ENCODE data around the gene FAM241A.

The FAM241A gene

DNA sequence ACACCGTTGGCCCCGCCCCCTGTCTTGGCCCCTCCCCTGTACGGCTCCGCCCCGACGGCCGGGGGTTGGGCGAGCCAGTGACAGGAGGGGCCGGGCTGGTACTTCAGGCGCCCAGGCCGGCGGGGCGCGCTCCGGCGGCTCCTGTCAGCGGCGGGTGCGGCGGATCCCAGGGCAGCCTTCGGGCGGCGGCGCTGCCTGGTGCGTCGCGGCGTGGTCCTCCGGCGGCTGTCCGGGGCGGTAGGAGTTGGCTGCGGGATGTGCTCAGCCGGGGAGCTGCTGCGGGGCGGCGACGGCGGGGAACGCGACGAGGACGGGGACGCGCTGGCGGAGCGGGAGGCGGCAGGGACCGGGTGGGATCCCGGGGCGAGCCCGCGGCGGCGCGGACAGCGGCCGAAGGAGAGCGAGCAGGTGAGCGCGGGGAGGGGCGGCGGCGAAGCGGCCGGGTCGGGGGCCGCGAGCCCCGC is at the start of gene FAM241A:
TSS of gene FAM241A (plus strand) at position 129 of the 464 bp plus-strand sequence. CDS start at position 256, 127 bp downstream.
- TF ChIP-seq, protein P1, sequence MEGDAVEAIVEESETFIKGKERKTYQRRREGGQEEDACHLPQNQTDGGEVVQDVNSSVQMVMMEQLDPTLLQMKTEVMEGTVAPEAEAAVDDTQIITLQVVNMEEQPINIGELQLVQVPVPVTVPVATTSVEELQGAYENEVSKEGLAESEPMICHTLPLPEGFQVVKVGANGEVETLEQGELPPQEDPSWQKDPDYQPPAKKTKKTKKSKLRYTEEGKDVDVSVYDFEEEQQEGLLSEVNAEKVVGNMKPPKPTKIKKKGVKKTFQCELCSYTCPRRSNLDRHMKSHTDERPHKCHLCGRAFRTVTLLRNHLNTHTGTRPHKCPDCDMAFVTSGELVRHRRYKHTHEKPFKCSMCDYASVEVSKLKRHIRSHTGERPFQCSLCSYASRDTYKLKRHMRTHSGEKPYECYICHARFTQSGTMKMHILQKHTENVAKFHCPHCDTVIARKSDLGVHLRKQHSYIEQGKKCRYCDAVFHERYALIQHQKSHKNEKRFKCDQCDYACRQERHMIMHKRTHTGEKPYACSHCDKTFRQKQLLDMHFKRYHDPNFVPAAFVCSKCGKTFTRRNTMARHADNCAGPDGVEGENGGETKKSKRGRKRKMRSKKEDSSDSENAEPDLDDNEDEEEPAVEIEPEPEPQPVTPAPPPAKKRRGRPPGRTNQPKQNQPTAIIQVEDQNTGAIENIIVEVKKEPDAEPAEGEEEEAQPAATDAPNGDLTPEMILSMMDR (IDR thresholded peaks at IDR 0.05; ENCODE audit: extremely low read depth, insufficient read depth, missing control alignments) = no peak
- in situ Hi-C loops (cut with MboI; ENCODE audit: low pct_unique_long_range_greater_than_20kb, low sequenced_read_pairs, unreplicated experiment) = no loop called here
- DNase-seq (ENCODE audit: low spot score) = peak; percentile 96

DNA sequence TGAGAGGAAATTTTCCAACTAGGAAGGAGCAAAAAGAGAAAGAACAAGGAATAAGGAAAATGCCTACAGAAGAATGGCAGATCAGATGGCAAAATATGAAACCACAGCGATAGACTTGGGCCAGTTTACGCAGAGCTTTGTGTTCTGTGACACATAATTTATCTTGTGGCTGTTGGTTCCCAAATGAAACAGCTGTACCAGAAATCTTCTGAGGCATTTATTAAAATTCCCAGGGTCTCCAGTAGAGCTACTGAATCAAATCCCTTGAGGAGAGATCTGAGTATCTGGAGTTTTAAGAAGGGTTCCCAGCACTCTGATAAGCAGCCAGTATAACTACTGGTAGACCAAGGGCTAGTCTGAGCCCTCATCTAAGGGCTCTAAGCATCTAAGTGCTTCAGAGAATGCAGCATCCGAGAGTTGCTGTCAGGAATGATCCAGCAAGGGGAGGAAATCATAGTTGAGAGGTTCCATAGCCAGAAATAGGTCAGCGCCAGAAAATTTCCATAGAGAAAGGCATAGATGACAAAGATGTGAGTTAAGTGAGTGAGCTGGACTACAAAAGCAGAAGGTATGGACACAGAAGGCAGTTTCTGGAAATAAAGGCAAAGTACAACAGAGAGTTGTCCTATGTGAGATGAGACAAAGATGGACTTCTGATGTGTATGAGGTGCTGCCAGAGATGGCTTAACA is 46.3 kb upstream of the FAM241A start:
- in situ Hi-C loops (cut with MboI; ENCODE audit: low pct_unique_long_range_greater_than_20kb, low sequenced_read_pairs, unreplicated experiment) = loop anchor here (10.0 kb wide), 1 partner anchor 136 kb away; the partner anchor contains the start of gene AP1AR
- DNase-seq (ENCODE audit: low spot score) = no peak
- TF ChIP-seq, protein P1 (IDR thresholded peaks at IDR 0.05; ENCODE audit: extremely low read depth, insufficient read depth, missing control alignments) = no peak

DNA sequence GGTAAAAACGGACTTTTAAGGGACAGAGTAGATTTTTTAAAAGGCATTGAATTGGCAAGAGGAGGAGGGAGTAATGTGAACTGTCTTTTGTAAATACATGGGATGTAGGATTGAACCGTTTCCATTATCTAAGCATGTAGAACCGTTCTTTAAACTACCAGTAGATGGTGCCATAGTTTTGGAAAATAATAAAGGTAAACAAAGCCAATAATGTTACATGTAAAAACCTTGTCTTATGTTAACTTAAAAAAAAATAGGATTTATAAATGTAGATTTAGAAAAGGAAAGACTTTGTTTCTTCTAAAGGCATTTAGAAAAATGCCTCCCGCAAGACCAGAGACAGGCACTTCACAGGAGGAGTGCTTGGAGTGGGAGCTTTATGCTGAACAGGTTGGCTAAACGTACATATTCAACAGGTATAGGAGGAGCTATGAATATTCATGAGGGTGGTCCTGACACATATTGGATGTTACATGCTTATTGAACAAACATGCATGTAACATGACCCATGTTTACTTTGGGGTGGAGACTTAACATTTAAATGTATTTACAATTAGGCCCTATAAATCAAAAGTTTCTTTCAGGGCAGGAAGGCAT is 45.5 kb upstream of the FAM241A start:
- DNase-seq (ENCODE audit: low spot score) = peak; percentile 46
- TF ChIP-seq, protein P1 (IDR thresholded peaks at IDR 0.05; ENCODE audit: extremely low read depth, insufficient read depth, missing control alignments) = peak; percentile 54
- in situ Hi-C loops (cut with MboI; ENCODE audit: low pct_unique_long_range_greater_than_20kb, low sequenced_read_pairs, unreplicated experiment) = loop anchor here (10.0 kb wide), 2 partner anchors 135 to 425 kb away; partner anchors contain the start of gene AP1AR

DNA sequence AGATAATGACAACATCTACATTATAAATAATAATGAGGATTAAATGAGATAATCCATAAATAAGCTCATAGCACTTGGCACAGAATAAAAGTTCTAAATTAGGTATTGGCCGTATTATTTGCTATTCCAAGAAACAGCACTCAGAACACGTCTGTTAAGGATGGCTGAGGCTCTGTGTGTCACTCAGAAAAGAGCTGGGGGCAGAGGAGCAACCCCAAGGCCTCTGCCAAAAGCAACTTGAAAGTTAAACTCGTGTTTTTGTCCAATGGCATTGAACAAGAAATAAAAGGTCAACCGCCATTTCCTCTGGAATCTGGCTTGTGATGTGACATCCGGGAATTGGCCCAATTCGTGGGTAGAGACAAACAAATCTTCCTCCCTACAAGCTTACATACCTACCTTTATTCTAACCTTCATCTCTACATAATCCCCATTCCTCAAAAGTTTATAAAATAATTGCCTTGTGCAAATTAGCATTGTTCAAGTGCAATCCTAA is 42.3 kb upstream of the FAM241A start:
- in situ Hi-C loops (cut with MboI; ENCODE audit: low pct_unique_long_range_greater_than_20kb, low sequenced_read_pairs, unreplicated experiment) = loop anchor here (10.0 kb wide), 1 partner anchor 422 kb away; no protein-coding TSS in a partner anchor
- DNase-seq (ENCODE audit: low spot score) = no peak

DNA sequence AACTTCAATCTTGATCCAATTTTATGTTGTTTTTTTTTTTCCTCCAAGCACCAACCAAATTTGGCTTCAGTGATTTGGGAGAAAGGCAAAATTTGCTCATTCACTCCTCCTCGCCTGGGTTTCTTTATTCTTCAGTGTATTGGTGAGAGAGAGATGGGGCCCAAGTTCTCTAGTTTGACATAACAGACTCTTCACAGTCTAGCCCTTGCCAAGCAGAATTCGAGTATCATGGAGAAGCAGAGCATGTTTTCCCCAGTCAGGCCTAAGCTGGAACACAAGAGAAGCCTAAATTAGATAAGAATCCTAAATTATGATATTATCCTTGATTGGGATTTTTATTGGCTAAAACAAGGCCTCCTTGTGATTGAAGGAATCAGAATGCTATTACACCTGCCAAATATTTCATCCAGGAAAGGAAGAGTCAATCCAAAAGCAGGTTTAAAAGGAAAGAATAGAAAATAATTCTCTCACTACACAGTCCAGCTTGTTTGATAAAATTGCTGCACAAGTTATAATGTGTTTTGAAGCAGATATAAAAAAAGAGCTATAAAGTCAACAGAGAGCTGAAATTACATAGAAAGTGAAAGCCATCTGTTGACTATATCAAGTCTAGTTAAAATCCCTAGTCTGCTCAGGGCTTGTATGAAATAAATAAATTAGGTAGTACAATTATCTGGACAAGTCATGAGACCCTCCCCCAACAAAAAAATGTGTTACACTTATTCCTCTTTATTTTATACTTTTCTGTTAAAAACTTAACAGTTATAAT is 39.9 kb upstream of the FAM241A start:
- in situ Hi-C loops (cut with MboI; ENCODE audit: low pct_unique_long_range_greater_than_20kb, low sequenced_read_pairs, unreplicated experiment) = loop anchor here (10.0 kb wide), 1 partner anchor 419 kb away; no protein-coding TSS in a partner anchor
- TF ChIP-seq, protein P1 (IDR thresholded peaks at IDR 0.05; ENCODE audit: extremely low read depth, insufficient read depth, missing control alignments) = no peak
- no peak for DNase-seq (ENCODE audit: low spot score)

More for the DNA sequence above, 42.3 kb upstream of the FAM241A start:
- TF ChIP-seq, protein P1 (IDR thresholded peaks at IDR 0.05; ENCODE audit: extremely low read depth, insufficient read depth, missing control alignments) = no peak

All from GM13977 (cell line).